HEK293 (cell line): Measurements from ENCODE around the gene OTOF.

Source experiments
- CTCF ChIP-seq: fragments of 450-650 bp; formaldehyde crosslinking; IDR thresholded peaks from 2 replicates; pipeline ENCODE4 v1.5.1; 2016; ENCODE audit warnings: missing biosample characterization, missing genetic modification characterization
- KLF16 ChIP-seq: fragments of 450-650 bp; formaldehyde crosslinking; IDR thresholded peaks from 2 replicates; pipeline ENCODE4 v1.5.1; 2017; ENCODE audit warnings: missing biosample characterization, missing genetic modification characterization
- PRDM4 ChIP-seq: fragments of 450-650 bp; formaldehyde crosslinking; IDR thresholded peaks from 2 replicates; pipeline ENCODE4 v1.5.1; 2017; ENCODE audit warnings: missing biosample characterization, missing genetic modification characterization
- REST ChIP-seq: fragments of 450-650 bp; formaldehyde crosslinking; IDR thresholded peaks from 2 replicates; pipeline ENCODE4 v1.5.1; 2016; ENCODE audit warnings: missing biosample characterization, missing genetic modification characterization
- TCF7L2 ChIP-seq: IDR thresholded peaks from 2 replicates; pipeline ENCODE4 v1.6.1; 2011; ENCODE audit warnings: low read depth, mild to moderate bottlenecking, inconsistent platforms, low read length, moderate library complexity, borderline replicate concordance
- ZFP69B ChIP-seq: fragments of 450-650 bp; formaldehyde crosslinking; IDR thresholded peaks from 2 replicates; pipeline ENCODE4 v1.5.1; 2016; ENCODE audit warnings: missing biosample characterization, missing genetic modification characterization
- ZNF133 ChIP-seq: fragments of 450-650 bp; formaldehyde crosslinking; IDR thresholded peaks from 2 replicates; pipeline ENCODE4 v1.5.1; 2016; ENCODE audit warnings: missing biosample characterization, missing genetic modification characterization
- ZNF423 ChIP-seq: fragments of 450-650 bp; formaldehyde crosslinking; IDR thresholded peaks from 2 replicates; pipeline ENCODE4 v1.5.1; 2016; ENCODE audit warnings: missing biosample characterization, missing genetic modification characterization
- ZNF530 ChIP-seq: fragments of 450-650 bp; formaldehyde crosslinking; IDR thresholded peaks from 2 replicates; pipeline ENCODE4 v1.5.1; 2016; ENCODE audit warnings: low read depth, missing biosample characterization, missing genetic modification characterization
- ZNF610 ChIP-seq: fragments of 450-650 bp; formaldehyde crosslinking; IDR thresholded peaks from 2 replicates; pipeline ENCODE4 v1.5.1; 2016; ENCODE audit warnings: missing biosample characterization, missing genetic modification characterization, borderline replicate concordance
- ZSCAN18 ChIP-seq: fragments of 450-650 bp; formaldehyde crosslinking; IDR thresholded peaks from 2 replicates; pipeline ENCODE4 v1.5.1; 2016; ENCODE audit warnings: missing biosample characterization, missing genetic modification characterization

GRCh38 chr2:26465266-26465925 lies 12.5 kb downstream of the OTOF start:
- TF ChIP-seq CTCF = no peak
- TF ChIP-seq ZSCAN18 (tag by site-specific recombination) = no peak
- no peak for TF ChIP-seq PRDM4 (tag by site-specific recombination)
- TF ChIP-seq REST (tag by site-specific recombination) = no peak
- TF ChIP-seq KLF16 (tag by site-specific recombination) = no peak
- TF ChIP-seq ZNF133 (tag by site-specific recombination) = no peak
- no peak for TF ChIP-seq ZNF423 (tag by site-specific recombination)
- no peak for TF ChIP-seq ZFP69B
- no peak for TF ChIP-seq TCF7L2
- no peak for TF ChIP-seq ZNF530 (tag by site-specific recombination)
- TF ChIP-seq ZNF610 (tag by site-specific recombination) = no peak
